DOHH2 (cell line): Measurements from ENCODE around the gene TPO.

ENCODE experiments used
- CTCF ChIP-seq: fragments of 200-600 bp; sonication (generic); IDR thresholded peaks from one replicate; pipeline ENCODE4 v1.5.1; 2014; ENCODE audit warnings: antibody characterized with exemption, mild to moderate bottlenecking, low read depth, low read length; ENCODE audit not compliant: poor library complexity, severe bottlenecking
- EZH2phosphoT487 ChIP-seq: fragments of 200-600 bp; sonication (generic); IDR thresholded peaks from 2 replicates; pipeline ENCODE4 v1.6.1; 2017; ENCODE audit warnings: borderline replicate concordance, mild to moderate bottlenecking, antibody characterized with exemption, low read length, moderate library complexity, mixed read lengths

- no peak for TF ChIP-seq CTCF
- TF ChIP-seq EZH2phosphoT487: no peak
Observed at GRCh38 chr2:1482253-1482675, 69.0 kb downstream of the TPO start.
